HUDEP-2 (cell line): ENCODE data around the gene PSMB3.
A peak's percentile ranks its signal among the peaks of the same experiment; 100 is the strongest.
"Not testable (repeated sequence)": the region's sequence is repeated elsewhere in the genome, so short reads cannot be mapped to it uniquely, and the experiment has no call there.

ENCODE experiments used
- DNase-seq, 76 experiments: peaks; one replicate each; lab custom pipeline; 2025; ENCODE audit not compliant: unreplicated experiment in 76 of 76; lab: John Stamatoyannopoulos, UW

The PSMB3 gene

DNA sequence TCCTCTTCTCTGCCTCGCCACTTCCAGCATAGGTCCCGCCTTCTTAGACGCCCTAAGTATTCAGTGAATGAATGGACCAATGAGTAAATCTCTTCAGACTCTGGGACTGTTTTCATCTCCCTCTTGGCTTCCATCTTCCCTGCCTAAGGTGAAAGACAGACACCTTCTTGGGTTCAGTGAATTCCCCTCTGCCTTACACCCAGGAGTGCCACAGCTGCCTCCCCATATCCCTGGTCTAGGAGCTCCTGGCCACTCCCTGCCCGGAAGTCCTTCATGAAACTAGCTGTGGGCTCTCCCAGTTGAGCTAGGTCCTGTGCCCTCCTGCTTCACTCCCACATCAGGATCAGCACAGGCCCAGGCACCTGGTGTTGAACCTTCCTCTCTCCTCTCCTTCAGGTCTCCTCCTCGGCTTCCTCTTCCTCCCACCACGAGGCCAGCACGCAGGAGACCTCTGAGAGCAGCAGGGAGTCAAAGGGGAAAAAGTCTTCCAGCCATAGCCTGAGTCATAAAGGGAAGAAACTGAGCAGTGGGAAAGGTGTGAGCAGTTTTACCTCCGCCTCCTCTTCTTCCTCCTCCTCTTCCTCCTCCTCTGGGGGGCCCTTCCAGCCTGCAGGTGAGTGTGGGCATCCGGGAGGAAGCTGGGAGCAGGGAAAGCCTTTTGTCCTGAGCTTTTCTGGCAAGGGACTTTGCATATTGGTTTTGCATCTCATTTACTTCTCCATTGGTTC lies 37.2 kb upstream of the PSMB3 start:
- no peak for DNase-seq

DNA sequence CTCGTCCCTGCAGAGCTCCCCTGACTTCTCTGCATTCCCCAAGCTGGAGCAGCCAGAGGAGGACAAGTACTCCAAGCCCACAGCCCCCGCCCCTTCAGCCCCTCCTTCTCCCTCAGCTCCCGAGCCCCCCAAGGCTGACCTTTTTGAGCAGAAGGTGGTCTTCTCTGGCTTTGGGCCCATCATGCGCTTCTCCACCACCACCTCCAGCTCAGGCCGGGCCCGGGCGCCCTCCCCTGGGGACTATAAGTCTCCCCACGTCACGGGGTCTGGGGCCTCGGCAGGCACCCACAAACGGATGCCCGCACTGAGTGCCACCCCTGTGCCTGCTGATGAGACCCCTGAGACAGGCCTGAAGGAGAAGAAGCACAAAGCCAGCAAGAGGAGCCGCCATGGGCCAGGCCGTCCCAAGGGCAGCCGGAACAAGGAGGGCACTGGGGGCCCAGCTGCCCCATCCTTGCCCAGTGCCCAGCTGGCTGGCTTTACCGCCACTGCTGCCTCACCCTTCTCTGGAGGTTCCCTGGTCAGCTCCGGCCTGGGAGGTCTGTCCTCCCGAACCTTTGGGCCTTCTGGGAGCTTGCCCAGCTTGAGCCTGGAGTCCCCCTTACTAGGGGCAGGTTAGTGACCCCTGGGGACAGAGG lies 36.1 kb upstream of the PSMB3 start:
- DNase-seq, result no peak

DNA sequence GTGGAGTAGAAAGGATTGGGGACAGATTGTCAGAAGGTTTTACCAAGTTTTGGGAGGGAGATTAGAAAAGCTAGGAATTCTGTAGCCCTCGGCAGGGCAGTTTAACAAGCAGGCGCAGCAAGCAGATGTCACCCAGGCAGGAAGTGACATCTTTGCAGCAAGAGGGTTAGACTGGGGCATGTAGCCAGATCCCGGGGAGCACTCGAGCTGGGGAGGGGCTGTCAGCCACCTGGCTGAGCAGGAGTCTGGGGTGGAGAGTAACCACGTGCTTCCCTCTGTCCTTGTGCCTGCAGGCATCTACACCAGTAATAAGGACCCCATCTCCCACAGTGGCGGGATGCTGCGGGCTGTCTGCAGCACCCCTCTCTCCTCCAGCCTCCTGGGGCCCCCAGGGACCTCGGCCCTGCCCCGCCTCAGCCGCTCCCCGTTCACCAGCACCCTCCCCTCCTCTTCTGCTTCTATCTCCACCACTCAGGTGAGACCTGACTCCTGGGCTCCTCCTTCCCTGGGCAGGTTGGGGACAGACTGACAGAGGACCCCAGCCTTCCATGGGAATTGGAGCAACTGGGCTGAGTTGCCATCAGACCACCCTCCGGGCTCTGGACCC lies 35.3 kb upstream of the PSMB3 start:
- no peak for DNase-seq

DNA sequence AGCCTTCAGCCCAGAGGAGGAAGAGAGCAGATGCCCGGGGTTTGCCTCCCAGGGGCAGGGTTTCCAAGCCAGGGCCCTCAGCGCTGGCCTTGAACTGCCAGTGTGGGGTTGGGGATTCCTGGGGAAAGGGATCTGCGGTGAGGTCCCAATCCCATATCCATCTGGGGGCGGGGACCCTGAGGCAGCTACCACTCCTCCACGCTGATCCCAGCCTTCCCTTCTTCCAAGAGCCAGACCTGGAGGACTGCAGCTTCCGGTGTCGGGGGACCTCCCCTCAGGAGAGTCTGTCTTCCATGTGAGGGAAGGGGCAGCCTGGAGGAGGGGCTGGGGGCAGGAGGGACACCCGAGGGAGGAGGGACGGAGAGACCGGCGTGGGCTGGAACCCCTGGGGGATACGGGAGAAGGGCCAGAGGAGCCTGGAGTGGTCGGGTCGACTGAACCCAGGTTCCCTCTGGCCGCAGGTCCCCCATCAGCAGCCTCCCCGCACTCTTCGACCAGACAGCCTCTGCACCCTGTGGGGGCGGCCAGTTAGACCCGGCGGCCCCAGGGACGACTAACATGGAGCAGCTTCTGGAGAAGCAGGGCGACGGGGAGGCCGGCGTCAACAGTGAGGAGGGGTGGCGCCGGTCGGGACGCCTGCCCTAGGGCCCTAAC lies 33.1 kb upstream of the PSMB3 start:
- no peak for DNase-seq

DNA sequence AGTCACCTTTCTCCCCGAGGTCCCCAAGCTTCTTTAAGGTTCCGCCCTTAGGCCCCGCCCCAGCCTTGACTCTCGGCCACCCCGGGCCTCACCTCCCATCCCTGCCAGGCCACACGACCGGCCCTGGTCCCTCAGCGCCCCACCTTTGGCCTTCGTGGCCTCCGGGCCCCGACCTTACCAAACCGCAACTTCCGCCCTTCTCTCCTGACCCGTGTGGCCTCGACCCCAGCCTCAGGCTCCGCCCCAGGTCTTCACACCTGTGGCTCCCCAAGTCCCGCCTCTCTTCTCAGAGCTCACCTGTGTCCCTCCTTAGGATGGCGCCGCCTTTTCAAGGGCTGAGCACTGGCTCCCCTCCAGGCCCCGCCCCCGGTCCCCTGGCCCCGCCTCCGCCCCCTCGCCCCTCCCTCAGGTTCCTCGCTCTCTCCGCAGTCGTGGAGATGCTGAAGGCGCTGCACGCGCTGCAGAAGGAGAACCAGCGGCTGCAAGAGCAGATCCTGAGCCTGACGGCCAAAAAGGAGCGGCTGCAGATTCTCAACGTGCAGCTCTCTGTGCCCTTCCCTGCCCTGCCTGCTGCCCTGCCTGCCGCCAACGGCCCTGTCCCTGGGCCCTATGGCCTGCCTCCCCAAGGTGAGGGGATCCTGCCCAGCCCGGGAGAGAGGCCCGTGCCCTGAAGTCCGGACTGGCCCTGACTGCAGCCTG lies 32.4 kb upstream of the PSMB3 start:
- DNase-seq, result no peak

DNA sequence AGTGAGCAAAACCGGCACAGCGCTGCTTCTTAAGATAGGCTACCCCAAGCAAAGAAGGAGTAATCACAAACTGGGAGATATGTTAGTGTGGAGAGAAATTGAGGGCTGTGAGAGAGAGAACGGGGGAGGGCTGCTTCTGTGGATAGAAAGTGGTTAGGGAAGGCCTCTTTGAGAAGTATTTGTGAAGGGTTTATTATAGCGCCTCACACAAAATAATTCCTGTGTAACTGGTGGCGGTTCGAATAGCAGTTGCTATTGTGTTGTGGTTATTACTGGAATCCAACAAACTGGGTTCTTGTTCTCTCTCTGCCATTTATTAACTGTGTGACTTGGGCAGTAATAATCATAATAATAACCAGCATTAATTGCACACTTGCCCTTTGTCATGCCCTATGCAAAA lies 31.6 kb upstream of the PSMB3 start:
- DNase-seq, result no peak

DNA sequence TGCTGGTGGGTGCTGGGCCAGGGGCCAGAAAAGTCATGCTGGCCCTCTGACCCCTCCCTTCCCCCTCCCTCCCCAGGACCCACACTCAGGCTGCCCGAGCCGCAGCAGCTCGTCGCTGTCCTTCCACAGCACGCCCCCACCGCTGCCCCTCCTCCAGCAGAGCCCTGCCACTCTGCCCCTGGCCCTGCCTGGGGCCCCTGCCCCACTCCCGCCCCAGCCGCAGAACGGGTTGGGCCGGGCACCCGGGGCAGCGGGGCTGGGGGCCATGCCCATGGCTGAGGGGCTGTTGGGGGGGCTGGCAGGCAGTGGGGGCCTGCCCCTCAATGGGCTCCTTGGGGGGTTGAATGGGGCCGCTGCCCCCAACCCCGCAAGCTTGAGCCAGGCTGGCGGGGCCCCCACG lies 30.7 kb upstream of the PSMB3 start:
- DNase-seq, result no peak

DNA sequence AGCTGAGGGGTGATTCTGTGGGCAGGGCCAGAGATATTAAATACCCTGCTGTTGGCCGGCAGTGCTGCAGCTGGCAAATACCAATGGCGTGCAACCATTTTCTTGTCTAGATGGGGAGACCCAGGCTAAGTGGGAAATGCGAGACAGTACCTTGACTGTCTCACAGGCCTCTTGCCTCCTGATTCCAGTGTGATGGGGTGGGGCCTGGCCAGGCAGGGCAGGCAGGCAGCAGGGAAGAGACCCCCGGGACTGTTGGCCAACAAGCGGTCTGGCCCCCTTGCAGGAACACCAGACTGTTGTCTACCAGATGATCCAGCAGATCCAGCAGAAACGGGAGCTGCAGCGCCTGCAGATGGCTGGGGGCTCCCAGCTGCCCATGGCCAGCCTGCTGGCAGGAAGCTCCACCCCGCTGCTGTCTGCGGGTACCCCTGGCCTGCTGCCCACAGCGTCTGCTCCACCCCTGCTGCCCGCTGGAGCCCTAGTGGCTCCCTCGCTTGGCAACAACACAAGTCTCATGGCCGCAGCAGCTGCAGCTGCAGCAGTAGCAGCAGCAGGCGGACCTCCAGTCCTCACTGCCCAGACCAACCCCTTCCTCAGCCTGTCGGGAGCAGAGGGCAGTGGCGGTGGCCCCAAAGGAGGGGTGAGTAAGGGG lies 28.1 kb upstream of the PSMB3 start:
- DNase-seq, result peak in 58 of 76 experiments; percentile 12 to 77 (median 52)

DNA sequence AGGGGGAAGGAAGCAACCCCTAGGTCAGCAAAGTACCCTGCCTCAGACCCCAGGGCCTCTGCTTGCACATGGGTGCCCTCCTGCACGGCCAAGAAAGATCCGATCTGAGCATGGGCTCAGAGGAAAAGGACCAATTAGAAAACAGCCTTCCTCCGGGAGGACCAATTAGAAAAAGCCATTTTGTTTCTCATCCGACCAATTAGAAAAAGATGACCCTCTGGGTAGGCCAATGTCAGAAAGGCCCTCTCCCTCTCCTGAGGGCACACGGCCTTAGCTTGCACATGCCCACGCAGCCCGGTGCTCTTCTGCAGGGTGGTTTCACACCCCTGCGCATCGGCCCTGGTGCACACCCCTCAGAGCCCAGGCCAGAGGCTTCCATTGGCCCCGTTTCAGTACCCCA lies 27.5 kb upstream of the PSMB3 start:
- DNase-seq, result peak in 3 of 76 experiments; percentile 12 to 63 (median 40)

DNA sequence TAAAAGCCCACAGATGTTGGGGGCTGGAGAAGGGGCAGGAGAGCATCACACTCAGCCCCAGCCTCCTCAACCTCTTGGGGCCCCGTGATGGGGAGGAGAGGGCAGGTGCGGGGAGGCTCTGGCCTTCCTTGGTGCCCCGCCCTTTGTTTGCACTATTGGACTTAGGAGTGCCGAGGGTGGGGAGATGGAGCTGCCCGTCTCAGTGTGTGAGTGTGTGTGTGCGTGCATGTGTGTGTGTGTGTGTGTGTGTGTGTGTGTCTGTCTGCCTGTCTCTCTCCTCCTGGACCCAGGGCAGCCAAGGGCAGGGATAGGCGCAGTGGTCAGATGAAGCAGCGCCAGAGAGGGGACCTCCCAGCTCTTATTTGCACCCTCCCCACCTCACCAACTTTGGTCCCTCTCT lies 26.4 kb upstream of the PSMB3 start:
- DNase-seq, result not testable (repeated sequence)

DNA sequence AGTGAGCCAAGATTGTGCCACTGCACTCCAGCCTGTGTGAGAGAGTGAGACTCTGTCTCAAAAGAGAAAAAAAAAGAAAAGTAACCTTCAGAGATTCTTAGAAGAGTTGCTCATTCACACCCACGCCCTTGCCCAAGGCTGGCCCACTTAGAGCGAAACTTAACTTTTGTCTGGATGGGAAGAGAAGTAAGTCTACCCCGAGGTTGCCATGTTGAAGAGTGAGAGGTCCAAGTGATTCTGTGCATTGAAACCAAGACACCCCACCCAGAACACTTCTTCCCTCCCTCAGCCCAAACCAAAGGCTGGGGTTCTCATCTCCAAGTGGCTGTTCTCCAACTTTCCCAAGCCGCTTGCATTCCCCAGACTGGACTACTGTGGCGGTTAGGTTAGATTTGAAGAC lies 24.8 kb upstream of the PSMB3 start:
- DNase-seq, result no peak

DNA sequence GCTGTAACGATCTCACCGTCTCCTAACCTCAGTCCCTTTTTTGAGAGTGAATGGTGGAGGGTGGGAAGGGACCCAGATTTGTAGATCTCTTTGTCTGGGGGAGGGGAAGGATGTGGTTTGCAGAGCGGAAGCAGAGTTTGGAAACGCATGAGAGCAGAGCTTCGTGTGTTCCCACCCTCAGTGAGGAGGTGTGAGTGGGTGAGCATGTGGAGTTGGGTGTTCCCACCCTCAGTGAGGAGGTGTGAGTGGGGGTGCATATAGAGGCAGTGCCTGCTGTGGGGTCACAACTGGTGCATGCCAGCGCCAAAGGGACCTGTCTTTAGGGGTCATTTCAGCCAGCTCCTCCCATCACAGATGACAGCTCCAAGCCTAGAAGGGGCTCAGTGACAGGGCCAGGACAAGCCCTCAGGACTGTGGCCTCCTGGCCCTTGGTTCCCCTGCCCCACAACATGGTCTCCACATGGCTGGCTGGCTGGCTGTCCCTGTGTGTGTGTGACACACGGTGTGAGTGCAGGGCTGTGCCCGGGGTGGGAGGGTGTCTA lies 24.2 kb upstream of the PSMB3 start:
- DNase-seq, result peak in 1 of 76 experiments; percentile 13

DNA sequence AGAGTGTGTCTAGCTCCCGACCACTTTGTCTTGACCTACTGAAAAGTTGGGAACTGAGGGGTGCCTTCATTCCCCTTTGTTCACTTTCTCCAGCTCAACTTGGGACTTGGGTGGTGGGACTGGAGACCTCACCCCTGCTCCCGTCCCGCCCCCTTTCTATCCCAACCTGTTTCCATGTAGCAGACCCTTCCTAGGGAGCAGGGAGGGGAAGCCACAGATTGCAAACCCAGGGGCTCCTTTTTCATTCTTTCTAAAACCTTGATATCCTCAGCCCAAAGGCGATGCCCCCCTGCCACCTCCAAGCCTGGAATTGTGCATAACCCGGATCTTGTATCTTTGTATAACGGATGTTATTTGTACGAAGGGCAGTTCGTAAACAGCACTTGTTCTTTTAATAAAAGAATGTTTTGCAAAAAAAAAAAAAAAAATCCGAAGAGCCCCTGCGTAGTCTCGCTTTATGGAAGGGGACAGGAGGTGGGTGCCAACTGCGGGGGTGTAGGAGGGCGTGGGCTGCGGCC lies 23.1 kb upstream of the PSMB3 start:
- DNase-seq, result no peak

DNA sequence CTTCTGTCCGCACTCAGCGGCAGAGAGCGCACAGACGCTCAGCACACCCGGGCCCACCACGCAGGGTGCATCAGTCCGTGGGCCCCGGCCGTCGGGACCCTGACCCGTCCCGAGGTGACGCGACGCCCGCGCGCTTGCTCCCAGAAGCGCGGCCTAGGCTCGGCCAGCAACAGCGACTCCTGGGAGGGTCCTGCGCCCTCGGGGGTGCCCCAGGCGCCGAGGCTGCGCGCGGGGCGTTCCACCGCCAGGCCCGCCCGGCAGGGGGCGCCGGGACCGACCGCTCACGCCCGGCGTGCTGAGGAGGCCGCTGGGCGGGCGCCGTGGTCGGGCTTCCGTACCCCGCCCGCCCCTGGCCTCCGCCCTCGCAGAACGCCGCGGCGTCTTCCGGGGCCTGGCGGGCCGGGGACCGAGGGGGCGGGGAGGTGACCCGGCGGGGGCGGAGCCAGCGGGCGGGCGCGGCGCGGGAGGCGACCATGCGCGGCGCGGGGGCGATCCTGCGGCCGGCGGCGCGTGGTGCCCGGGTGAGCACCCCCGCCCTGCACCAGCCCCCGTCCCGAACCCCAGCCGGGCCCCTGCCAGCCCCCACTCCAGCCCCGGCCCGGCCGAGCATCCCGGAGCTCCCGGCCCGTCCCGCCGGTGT lies 22.5 kb upstream of the PSMB3 start, which contains the start of gene CISD3:
TSS of gene CISD3 (plus strand) at position 456 of the 640 bp plus-strand sequence. CDS start at position 474, 18 bp downstream.
- peak in 69 of 76 experiments; percentile 11 to 90 (median 72) for DNase-seq

DNA sequence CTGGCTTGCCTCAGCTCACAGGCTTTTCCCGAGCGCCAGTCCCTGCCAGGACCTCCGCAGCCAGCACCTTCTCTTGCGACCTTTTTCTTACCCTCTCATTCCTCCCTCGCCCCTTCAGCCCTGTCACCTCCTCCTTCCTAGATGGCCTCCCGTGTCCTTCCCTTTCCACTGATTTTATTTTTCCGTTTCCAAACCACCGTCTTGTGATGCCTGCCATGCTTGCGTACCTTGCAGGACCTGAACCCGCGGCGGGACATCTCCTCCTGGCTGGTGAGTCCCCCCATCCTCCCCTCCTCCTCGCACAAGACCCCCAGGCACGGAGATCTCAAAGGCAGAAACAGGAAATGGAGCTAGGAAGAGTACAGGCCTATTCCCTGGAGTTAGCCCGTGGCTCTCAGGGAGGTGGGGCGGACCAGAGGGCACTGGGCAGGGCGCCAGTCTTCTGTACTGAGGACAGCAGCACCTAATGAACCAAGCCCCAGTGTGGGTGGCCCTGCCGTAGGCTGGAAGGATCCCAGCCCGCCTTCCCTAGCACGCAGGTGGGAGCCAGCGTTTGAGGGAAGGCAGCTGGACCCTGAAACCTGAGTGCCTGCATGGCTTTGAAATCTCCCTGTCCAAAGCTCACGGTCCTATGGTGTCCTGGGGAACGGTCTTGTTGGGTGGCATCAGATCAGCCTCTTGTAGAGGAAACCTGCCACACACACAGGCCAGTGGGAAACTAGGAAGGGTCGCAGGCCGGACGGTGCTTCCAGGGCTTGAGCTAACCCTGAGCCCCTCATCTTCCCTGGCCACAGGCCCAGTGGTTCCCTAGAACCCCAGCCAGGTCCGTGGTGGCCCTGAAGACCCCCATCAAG lies 21.8 kb upstream of the PSMB3 start:
- peak in 54 of 76 experiments; percentile 6 to 82 (median 44) for DNase-seq

DNA sequence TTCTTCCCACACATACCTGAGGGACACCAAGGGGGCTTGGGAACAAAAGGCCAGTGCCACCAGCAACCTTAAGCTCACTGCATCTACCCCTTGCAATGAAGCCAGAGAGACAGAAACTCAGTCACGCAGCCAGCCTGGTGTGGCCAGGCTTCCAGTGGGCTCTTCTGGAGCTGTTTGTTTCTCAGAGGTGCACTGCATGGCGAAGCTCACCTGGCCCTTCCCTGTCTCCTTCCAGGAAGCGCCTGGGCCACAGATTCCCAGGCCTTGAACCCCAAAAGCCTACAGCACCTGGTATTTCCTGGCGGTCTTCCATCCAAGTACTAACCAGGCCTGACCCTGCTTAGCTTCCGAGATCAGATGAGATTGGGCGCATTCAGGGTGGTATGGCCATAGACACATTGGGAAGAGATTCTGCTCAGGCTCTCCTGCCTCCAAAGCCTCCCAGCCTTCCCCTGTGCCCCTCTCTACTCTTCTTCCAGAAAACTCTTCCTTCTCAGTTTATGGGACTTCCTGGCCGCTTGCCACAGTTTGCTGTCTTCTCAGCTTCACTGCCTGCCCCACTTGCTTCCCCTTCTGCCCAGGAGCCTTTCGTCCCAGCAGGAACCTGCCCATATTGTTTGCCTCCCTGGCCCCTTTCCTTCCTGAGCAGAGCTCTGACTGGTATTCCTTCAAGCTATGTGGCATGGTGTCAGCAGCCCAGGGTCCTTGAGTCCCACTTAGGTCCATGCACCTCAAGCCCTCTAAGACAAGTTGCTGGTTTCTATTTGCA lies 20.8 kb upstream of the PSMB3 start:
- DNase-seq, result no peak
